GM19023 (cell line): Measurements from ENCODE around the gene IPO9.
"Not testable (repeated sequence)": the region's sequence is repeated elsewhere in the genome, so short reads cannot be mapped to it uniquely, and the experiment has no call there.

Experiments used
- ATAC-seq: cut with Tn5 transposase; IDR thresholded peaks from one replicate; pipeline ENCODE4 v1.9.1; 2021; ENCODE audit warnings: mild to moderate bottlenecking, moderate library complexity; ENCODE audit not compliant: unreplicated experiment

IPO9 gene

DNA sequence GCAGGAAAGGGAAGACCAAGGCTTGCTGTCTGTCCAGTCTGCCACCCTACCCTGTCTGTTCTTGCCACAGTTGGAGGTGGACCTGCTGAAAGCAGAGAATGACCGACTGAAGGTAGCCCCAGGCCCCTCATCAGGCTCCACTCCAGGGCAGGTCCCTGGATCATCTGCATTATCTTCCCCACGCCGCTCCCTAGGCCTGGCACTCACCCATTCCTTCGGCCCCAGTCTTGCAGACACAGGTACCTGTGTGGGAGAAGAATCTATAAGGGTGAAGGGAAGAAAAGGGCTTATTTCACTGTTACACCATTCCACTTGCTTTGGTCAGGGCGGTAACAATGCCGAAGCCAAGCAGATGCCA lies 20.3 kb upstream of the IPO9 start:
- no peak for ATAC-seq

DNA sequence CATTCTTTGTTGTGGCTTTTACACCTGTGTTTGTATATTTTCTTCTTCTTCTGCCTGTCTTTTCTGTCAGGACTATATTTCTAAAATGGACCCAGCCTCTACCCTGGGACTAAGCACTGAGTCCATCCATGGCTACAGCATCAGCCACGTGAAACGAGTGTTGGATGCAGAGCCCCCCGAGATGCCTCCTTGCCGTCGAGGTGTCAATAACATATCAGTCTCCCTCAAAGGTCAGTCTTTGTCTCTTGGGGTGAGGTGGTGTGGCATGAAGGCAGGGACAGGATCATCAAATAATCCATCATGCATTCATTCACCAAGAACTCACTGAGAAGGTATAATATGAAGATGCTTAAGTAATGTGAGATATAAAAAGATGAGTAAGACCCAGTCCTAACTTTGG lies 19.1 kb upstream of the IPO9 start:
- ATAC-seq: no peak

GRCh38 chr1:201810466-201811216 lies 18.3 kb upstream of the IPO9 start:
- ATAC-seq: no peak

DNA sequence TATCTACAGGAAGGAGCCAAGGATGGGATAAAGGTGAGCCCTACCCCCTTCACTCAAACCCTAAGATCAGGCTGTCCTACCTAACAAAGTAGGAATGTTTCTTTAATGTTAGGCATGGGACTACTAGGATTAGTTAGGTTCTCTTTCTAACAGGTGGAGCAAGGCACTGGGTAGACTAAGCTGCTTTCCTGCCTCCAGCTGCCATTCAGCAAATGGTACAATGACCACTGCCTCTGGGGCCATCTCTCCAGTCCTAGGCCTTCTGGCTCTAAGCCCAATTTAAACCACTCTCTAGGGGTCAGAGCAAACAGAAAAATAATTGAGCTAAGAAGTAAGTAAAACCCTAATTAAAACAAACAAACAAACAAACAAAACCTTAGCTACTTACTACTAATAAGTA lies 15.7 kb upstream of the IPO9 start:
- no peak for ATAC-seq

DNA sequence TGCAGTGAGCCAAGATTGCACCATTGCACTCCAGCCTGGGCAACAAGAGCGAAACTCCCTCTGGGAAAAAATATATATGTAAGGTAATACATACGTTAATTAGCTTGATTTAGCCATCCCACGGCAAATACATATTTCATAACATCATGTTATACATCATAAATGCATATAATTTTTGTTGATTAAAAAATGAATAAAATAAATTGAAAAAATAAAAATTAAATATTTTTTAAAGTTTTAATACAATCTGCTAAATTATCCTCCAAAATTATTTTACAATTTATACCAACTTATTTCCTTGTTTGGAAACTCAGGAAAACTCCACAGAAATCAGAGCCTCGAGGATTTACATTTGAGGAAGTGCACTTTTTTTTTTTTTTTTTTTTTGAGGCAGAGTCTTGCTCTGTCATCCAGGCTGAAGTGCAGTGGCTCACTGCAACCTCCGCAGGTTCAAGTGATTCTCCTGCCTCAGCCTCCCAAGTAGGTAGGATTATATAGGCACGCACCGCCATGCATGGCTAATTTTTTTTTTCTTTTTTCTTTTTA lies 12.6 kb upstream of the IPO9 start:
- no peak for ATAC-seq

GRCh38 chr1:201818971-201819750 lies 9.8 kb upstream of the IPO9 start:
- ATAC-seq: no peak

- ATAC-seq: no peak
Observed at GRCh38 chr1:201820413-201820812, 8.5 kb upstream of the IPO9 start.

- ATAC-seq: no peak
Observed at GRCh38 chr1:201825245-201825644, 3.7 kb upstream of the IPO9 start.

GRCh38 chr1:201826830-201827229 lies 2.1 kb upstream of the IPO9 start:
- ATAC-seq: no peak

- no peak for ATAC-seq
Observed at GRCh38 chr1:201827321-201828216, 1.4 kb upstream of the IPO9 start.

DNA sequence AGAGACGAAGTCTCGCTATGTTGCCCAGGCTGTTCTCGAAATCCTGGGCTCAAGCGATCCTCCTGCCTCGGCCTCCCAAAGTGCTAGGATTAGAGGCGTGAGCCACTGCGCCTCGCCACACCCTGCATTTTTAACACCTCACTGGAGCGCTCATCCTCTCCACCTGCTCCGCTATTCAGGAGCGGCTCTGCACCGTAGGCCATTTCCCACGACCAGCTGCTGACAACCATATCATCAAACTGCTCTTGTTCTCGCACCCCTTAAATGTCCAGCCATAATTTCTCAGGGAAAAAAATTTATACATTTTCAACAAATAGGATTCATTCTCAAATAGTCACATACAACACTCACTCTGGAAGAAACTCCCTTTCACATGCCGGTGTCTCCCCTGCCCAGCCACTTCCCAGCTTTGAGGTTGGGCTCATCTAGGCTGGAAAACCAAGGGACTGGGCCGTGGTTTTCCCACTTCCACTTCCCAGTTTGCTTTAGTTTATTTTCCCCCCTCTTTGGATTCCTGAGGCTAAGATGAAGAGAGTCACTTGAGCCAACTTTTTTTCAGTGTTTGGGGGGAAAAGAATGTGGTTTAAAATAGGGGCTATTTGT lies 639 bp upstream of the IPO9 start:
- ATAC-seq: no peak

DNA sequence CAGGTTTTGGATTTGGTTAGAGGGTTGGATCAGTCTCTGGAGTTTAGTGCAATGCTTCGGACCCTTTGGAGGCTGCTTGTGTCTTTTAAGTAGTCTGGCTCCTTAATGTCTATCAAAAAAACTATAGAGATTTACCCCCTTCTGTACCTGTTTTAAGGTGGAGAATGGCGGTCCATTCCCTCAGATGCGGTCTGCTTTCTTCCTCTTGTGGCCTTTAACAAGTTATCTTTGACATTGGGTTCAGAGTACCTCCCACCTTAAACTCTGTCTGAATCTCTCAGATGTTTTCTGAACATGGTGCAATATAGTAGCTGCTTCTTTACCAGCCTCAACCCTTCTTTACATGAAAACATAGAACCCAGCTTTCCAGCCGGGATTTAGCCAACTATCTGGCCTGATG lies 2.4 kb downstream of the IPO9 start:
- no peak for ATAC-seq

DNA sequence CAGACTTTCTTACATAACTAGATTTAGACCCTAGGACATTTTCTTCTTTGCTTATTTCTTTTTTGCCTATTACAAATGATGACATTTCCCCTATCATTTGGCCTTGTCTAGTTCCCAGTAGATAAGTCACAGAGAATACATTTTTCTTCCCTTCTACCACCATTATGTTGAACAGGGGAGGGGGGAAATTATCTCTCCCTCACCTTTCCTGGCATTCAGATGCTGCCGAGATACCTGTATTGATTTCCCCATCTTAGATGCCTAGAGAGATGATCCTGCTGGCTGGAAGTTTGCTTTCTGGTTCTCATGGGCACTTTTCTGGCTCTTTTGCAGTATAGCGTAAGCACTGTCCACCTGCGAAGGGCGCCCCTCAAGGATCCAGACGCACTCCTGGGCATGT lies 5.7 kb downstream of the IPO9 start:
- no peak for ATAC-seq

DNA sequence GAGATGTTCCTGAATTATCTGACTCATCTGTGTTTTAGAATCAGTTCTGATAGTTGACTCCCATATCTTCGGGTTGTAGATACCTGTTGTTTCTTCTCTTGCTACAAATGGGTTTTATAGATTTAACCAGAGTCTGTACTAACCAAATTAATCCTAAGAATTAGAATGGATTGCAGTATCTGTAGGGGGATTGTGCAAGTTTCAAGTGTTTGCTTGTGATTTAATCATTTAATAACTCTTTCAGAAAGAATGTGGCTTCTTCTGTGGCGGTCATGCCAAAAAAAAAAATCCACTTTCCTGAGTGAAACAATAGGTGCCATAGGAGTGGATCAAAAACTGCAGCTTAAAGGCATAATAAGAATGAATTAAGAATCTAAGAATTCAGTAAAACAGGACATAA lies 9.4 kb downstream of the IPO9 start:
- no peak for ATAC-seq

GRCh38 chr1:201839089-201839488 lies 10.1 kb downstream of the IPO9 start:
- not testable (repeated sequence) for ATAC-seq

DNA sequence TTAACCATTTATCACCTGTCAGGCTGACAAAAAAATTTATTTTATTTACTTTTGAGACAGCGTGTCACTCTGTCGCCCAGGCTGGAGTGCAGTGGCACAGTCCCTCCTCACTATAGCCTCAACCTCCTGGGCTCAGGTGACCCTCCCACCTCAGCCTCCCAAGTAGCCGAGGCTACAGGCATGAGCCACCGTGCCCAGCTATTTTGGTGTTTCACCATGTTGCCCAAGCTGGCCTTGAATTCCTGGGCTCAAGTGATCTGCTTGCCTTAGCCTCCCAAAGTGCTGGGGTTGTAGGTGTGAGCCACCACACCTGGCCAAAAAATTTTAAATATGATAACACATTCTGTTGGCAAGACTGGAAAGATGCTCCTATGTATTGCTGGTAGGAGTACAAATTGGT lies 11.1 kb downstream of the IPO9 start:
- ATAC-seq: no peak

GRCh38 chr1:201840490-201840889 lies 11.5 kb downstream of the IPO9 start:
- ATAC-seq: no peak

DNA sequence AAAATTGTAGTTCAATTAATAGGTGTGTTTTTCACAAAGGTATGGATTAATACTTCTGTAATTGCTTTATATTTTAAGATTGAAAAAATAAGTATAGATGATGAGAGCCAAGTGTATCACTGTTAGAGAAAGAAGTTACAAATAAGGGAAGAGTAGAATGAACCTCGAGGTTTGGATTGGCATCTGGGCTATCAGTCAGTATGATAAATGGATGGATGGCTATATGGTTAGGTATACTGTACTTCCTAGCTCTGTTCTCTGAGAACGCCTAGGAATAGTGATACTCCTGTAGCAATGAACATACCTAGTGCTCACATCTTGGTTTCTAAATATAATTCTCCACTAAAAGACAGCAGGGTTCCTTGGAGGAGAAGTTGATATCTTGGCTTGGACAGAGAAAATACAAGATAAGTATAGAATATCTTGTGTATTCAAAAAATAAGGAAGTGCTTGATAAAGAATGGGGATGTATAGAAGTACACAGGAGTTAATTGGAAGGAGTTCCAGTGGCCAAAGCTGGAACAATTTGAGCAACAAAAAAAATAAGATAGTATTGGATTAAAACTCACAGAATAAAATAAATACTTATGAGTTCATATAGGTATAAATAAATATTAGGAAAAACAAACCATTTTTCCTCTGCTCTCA lies 12.4 kb downstream of the IPO9 start:
- ATAC-seq: no peak

GRCh38 chr1:201842472-201843027 lies 13.6 kb downstream of the IPO9 start:
- no peak for ATAC-seq
